A549 (cell line): Measurements from ENCODE around the gene ERBB2. TPM values are rescaled to one million over a fixed set of nuclear protein-coding genes. Genes with fewer than 3 reads are reported as not detected.

ENCODE experiments used
- ATAC-seq, 2 experiments: fragments of 200-7000 bp in 1 of 2; fragments of >200 bp in 1 of 2; cut with Nextera tagmentation in 1 of 2; cut with Tn5 transposase in 1 of 2; 3 replicates each; pipeline versions ENCODE4 v1.8.0 to v1.9.1; 2018 to 2020; ENCODE audit warnings: mild to moderate bottlenecking in 1 of 2, moderate library complexity in 1 of 2
- CTCF ChIA-PET: fragments of 300-600 bp; sonication (Branson Sonifier 250); formaldehyde crosslinking; extraction: SDS; loops from one replicate; lab custom pipeline; 2021; ENCODE audit warnings: antibody characterized with exemption, inconsistent platforms; lab: Yijun Ruan, JAX
- POLR2A ChIA-PET: fragments of 350-600 bp; formaldehyde crosslinking; extraction: SDS; loops from one replicate; lab custom pipeline; 2021; ENCODE audit warnings: antibody characterized with exemption, inconsistent platforms; lab: Yijun Ruan, JAX
- DNase-seq, 2 experiments: peaks; one replicate each; pipeline versions ENCODE4 v3.0.0 to v3.0.0-alpha.2; 2011 to 2016; ENCODE audit warnings: low read depth in 1 of 2, low spot score in 1 of 2
- FAIRE-seq: peaks from 2 replicates; lab custom pipeline; 2011; peaks lifted over from hg19 to GRCh38; lab: Jason Lieb, UNC
- H3K27ac ChIP-seq, 2 experiments: fragments of >200 bp; sonication (Bioruptor Twin); formaldehyde crosslinking; 3 replicates each; pipeline ENCODE4 v1.5.1; 2016 to 2017
- H3K4me1 ChIP-seq: fragments of >200 bp; sonication (Bioruptor Twin); formaldehyde crosslinking; 3 replicates; pipeline ENCODE4 v1.6.1; 2016
- H3K4me2 ChIP-seq: fragments of >200 bp; sonication (Bioruptor Twin); formaldehyde crosslinking; 3 replicates; pipeline ENCODE4 v1.6.1; 2016
- H3K4me3 ChIP-seq: fragments of >200 bp; sonication (Bioruptor Twin); formaldehyde crosslinking; 3 replicates; pipeline ENCODE4 v1.5.1; 2016
- H3K9me3 ChIP-seq: fragments of >200 bp; sonication (Bioruptor Twin); formaldehyde crosslinking; 3 replicates; pipeline ENCODE4 v1.6.1; 2016
- ATOH8 ChIP-seq: fragments of 250-450 bp; sonication (Bioruptor Pico); IDR thresholded peaks from 2 replicates; pipeline ENCODE4 v1.5.0; 2020; ENCODE audit warnings: low read depth, mild to moderate bottlenecking, moderate library complexity
- CBX8 ChIP-seq: fragments of 200-600 bp; sonication (generic); IDR thresholded peaks from 2 replicates; pipeline ENCODE4 v1.6.1; 2016
- CHD4 ChIP-seq: fragments of 200-600 bp; sonication (generic); IDR thresholded peaks from 2 replicates; pipeline ENCODE4 v1.6.1; 2016; ENCODE audit warnings: antibody characterized with exemption, mild to moderate bottlenecking, borderline replicate concordance
- CTCF ChIP-seq: fragments of >200 bp; sonication (Bioruptor Twin); formaldehyde crosslinking; IDR thresholded peaks from 3 replicates; pipeline ENCODE4 v1.5.1; 2016
- EHF ChIP-seq: fragments of 250-450 bp; sonication (Bioruptor Pico); IDR thresholded peaks from 2 replicates; pipeline ENCODE4 v1.5.0; 2020; ENCODE audit warnings: mild to moderate bottlenecking
- EHMT2 ChIP-seq: fragments of 200-600 bp; sonication (generic); IDR thresholded peaks from 2 replicates; pipeline ENCODE4 v1.6.1; 2016; ENCODE audit warnings: antibody characterized with exemption, low read depth, mild to moderate bottlenecking, moderate library complexity
- ESRRA ChIP-seq: fragments of 150-350 bp; IDR thresholded peaks from 2 replicates; pipeline ENCODE4 v1.6.1; 2014; ENCODE audit warnings: mild to moderate bottlenecking, low read length, borderline replicate concordance
- FOSL2 ChIP-seq, 2 experiments: fragments of 450-650 bp in 1 of 2; fragments of >200 bp in 1 of 2; sonication (Bioruptor Twin) in 1 of 2; formaldehyde crosslinking; IDR thresholded peaks; 2 replicates each; pipeline versions ENCODE4 v1.5.0 to v1.6.1; 2016 to 2020; ENCODE audit warnings: mild to moderate bottlenecking in 1 of 2, moderate library complexity in 1 of 2
- FOXS1 ChIP-seq: fragments of 250-450 bp; sonication (Bioruptor Pico); IDR thresholded peaks from 2 replicates; pipeline ENCODE4 v1.5.0; 2020; ENCODE audit warnings: mild to moderate bottlenecking, moderate library complexity
- GATA3 ChIP-seq: IDR thresholded peaks from 2 replicates; pipeline ENCODE4 v1.6.1; 2012; ENCODE audit warnings: borderline replicate concordance
- HOXA7 ChIP-seq: fragments of 250-450 bp; sonication (Bioruptor Pico); IDR thresholded peaks from 2 replicates; pipeline ENCODE4 v1.5.0; 2020; ENCODE audit warnings: mild to moderate bottlenecking, moderate library complexity
- HOXB5 ChIP-seq: fragments of 250-450 bp; sonication (Bioruptor Pico); IDR thresholded peaks from 2 replicates; pipeline ENCODE4 v1.5.0; 2020; ENCODE audit warnings: mild to moderate bottlenecking, moderate library complexity
- KDM5A ChIP-seq: fragments of 200-600 bp; sonication (generic); IDR thresholded peaks from 2 replicates; pipeline ENCODE4 v1.6.1; 2016; ENCODE audit warnings: antibody characterized with exemption, mild to moderate bottlenecking
- MAZ ChIP-seq: fragments of 150-350 bp; IDR thresholded peaks from 2 replicates; pipeline ENCODE4 v1.6.1; 2014; ENCODE audit warnings: antibody characterized with exemption, low read depth, low read length, borderline replicate concordance
- NFE2L2 ChIP-seq: fragments of 150-350 bp; conservative IDR thresholded peaks from 2 replicates; pipeline ENCODE4 v1.6.1; 2014; ENCODE audit warnings: low read length
- POLR2A ChIP-seq: IDR thresholded peaks from 2 replicates; pipeline ENCODE4 v1.6.1; 2012; ENCODE audit warnings: mild to moderate bottlenecking, low read length
- RCOR1 ChIP-seq: fragments of 150-350 bp; IDR thresholded peaks from 2 replicates; pipeline ENCODE4 v1.6.1; 2014; ENCODE audit warnings: antibody characterized with exemption, low read length, low read depth
- REST ChIP-seq: fragments of 200-600 bp; sonication (generic); IDR thresholded peaks from 2 replicates; pipeline ENCODE4 v1.6.1; 2016; ENCODE audit warnings: antibody characterized with exemption, mild to moderate bottlenecking, moderate library complexity
- RFX5 ChIP-seq: fragments of 450-650 bp; IDR thresholded peaks from 2 replicates; pipeline ENCODE4 v1.7.1; 2014; ENCODE audit warnings: antibody characterized with exemption, mild to moderate bottlenecking, moderate library complexity
- RNF2 ChIP-seq: fragments of 200-600 bp; sonication (generic); IDR thresholded peaks from 2 replicates; pipeline ENCODE4 v1.6.1; 2016; ENCODE audit warnings: low read depth, mild to moderate bottlenecking, antibody characterized with exemption, moderate library complexity, borderline replicate concordance
- TP53 ChIP-seq: fragments of 250-450 bp; sonication (Bioruptor Pico); IDR thresholded peaks from 2 replicates; pipeline ENCODE4 v1.5.0; 2021; ENCODE audit warnings: mild to moderate bottlenecking, moderate library complexity
- USF2 ChIP-seq: fragments of 450-650 bp; IDR thresholded peaks from 2 replicates; pipeline ENCODE4 v1.6.1; 2014; ENCODE audit warnings: antibody characterized with exemption
- WGBS: methylation state at CpG from one replicate; pipeline ENCODE4 v1.1.6; 2017; ENCODE audit errors: missing lambda C conversion rate; 5-methylcytosine and 5-hydroxymethylcytosine counted together
- polyA plus RNA-seq, 4 experiments: library from polyadenylated mRNA; depleted of rRNA in 3 of 4; stranded (reverse); fragments of >200 nt; fragmentation: RNase III in 1 of 4; extraction: RNeasy Plus Mini Kit Qiagen cat#74134 plus additional on column Dnase treatment in 1 of 4; gene quantifications; 2 replicates in 3 of 4; 3 replicates in 1 of 4; pipeline ENCODE4 v1.2.3, GENCODE V29; 2011 to 2017

The ERBB2 gene
- polyA plus RNA-seq, 2 of the 4 experiments (the other 2 are of a cell fraction) = 22.4 to 32.0 TPM

- H3K4me3 ChIP-seq = no peak overlapping the region
- no peak for FAIRE-seq
- H3K4me1 ChIP-seq = peaks cover 55% of the 10 kb centered on the region
- H3K4me2 ChIP-seq = no peak overlapping the region
- no peaks in the 10 kb centered on the region for H3K9me3 ChIP-seq
- ChIA-PET CTCF (interaction anchor here (0.9 to 50.7 kb wide), 9 partner anchors 8 to 68 kb away, joined by 3 to 1391 read pairs (median 4); partner anchors contain the start of genes MIEN1, PGAP3, PPP1R1B and STARD3), POLR2A (no interaction called here)
- TF ChIP-seq RFX5 = no peak
- TF ChIP-seq NFE2L2 = no peak
- TF ChIP-seq TP53 (CRISPR knock-in tag) = no peak
- no peak for TF ChIP-seq ATOH8
- no peak for DNase-seq
- 90% methylated on average over 12 of the region's 12 CpGs for WGBS
- no peak for ATAC-seq
- H3K27ac ChIP-seq = peak overlapping the region in 1 of 2 experiments; percentile 24; a peak in 1 of 6 replicates
Observed at GRCh38 chr17:39705786-39706348, 6.0 kb downstream of the ERBB2 start.

GRCh38 chr17:39706383-39706782 lies 6.5 kb downstream of the ERBB2 start:
- DNase-seq = no peak
- WGBS = 87% methylated on average over 8 of the region's 8 CpGs
- Histone ChIP-seq H3K4me2 (no peak overlapping the region), H3K9me3 (no peaks in the 10 kb centered on the region), H3K4me1 (peaks cover 49% of the 10 kb centered on the region), H3K27ac (no peak overlapping the region)
- CTCF ChIA-PET = interaction anchor here (0.9 to 50.7 kb wide), 9 partner anchors 9 to 69 kb away, joined by 3 to 1391 read pairs (median 7); partner anchors contain the start of genes MIEN1, PPP1R1B and STARD3
- no peak for ATAC-seq
- no peak for TF ChIP-seq POLR2A
- no peak for TF ChIP-seq FOSL2 (IDR thresholded peaks at IDR 0.05)
- TF ChIP-seq FOSL2 (CRISPR knock-in tag; IDR thresholded peaks at IDR 0.05) = no peak
- no peak for TF ChIP-seq RCOR1
- no peak for TF ChIP-seq KDM5A
- TF ChIP-seq FOXS1 = no peak
- TF ChIP-seq ESRRA = no peak
- no peak for TF ChIP-seq HOXB5 (CRISPR knock-in tag)
- TF ChIP-seq REST = no peak
- TF ChIP-seq CBX8 = no peak
- no peak for TF ChIP-seq GATA3
- no peak for TF ChIP-seq EHMT2
- TF ChIP-seq RNF2 = no peak
- no peak for TF ChIP-seq HOXA7
- no peak for TF ChIP-seq CHD4
- no peak for TF ChIP-seq CTCF
- no peak for TF ChIP-seq EHF
- no peak for TF ChIP-seq USF2
- no peak for TF ChIP-seq MAZ
- TF ChIP-seq, all 56 proteins: peak for 0
- POLR2A ChIA-PET = no interaction called here
- no peak for FAIRE-seq
- no peak overlapping the region for H3K4me3 ChIP-seq
